LoVo (cell line): Measurements from ENCODE around the gene ATG13.

Source experiments
- DNase-seq: peaks from one replicate; pipeline ENCODE4 v3.0.0-alpha.2; 2016; ENCODE audit warnings: low spot score

Gene ATG13

GRCh38 chr11:46676436-46677158, 59.2 kb downstream of the ATG13 start:
- DNase-seq, result no peak

DNA sequence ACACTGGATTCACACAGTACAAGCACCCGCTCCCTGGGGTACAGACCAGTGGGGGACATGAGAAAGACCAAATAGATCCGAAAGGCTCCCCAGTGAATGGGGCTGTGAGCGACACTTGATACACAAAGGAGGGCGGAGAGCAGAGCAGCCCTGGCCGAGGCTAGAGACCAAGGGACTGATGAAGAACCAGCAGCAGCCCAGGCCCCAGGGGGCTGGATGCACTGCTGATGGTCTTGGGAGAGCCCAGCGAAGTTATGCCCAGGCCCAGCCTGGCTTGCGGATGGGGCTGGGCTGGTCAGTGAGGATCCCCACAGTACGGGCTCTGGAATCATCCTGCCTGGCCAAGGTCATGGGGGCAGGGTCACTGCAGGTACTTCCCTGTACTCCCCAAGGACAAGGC, 59.8 kb downstream of the ATG13 start:
- DNase-seq, result no peak

DNA sequence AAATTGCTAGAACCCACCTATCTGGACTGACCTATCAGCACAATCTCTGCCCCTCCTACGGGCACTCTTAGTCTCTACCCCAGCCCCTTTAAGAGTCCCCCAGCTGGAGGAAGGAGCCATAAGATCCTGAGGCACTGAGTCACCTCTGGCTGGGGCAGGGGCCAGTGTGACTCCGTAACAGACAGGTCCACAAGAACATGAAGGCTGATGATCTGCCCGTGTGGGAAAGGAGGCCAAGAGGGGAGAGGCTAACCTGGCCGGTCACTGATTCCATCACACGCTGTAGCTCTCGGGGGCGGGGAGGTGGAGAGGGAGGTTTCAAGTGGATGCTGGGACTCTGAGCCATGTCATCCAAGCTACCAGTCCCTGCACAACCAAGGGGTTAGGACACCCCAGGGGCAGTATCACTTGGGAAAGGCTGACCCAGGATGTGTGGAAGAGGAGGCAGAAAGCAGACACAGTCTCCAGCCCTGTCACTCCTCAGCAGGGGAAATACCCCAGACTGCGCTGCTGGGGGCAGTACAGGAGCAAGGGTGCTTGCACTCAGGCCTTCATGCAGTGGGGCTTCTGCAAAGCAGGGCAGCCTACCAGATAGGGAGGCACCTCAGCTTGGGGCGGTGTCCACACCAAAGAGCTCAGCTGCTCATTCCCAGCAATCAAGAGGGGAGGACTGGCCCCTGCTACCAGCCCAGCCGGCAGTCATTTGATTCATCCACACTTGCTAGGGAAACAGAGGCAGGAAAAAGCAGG, 60.8 kb downstream of the ATG13 start:
- DNase-seq, result no peak

- no peak for DNase-seq
These were observed 61.4 kb downstream of the ATG13 start for GRCh38 chr11:46678741-46679130.

DNA sequence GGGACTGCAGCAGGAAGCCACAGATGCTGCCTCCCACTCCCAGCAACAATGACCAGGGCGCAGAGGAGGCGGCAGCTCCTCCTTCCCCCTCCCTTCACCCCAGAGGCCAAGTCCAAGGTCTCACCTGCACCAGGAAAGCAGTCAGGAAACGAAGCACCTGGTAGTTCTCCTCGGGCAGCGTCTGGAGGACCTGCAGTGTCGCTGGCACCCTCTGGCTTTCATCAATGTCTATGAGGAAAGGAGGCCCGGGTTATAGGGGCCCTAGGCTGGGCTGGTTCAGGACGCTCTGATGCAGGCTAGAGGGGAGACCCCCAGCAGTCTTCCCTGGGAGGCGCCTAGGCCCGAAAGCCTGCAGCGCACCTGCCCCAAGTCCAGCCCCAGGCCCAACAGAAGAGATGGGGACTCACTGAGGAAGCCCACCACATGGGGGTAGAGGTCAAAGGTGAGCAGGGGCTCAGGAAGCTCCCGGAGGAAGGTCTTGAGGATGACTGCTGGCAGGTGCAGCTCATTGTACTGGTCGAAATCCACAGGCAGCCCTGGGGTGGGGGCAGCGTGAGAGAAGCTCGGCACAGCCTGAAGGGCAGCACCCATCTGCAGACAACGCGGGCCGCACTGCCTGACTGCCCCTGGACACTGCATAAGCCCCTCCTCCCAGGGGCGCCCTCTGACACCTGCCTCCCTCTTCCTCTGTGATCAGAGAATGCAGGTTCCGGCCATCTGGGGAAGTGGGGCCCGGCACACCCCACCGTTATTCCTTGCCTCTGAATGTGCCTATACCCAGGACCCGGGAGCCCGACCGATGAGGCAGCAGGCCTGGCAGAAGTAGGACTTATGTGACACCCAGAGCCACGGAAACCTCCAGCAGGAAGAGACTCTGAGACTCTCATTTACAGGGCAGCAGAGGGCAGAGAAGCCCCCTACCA, 62.1 kb downstream of the ATG13 start:
- DNase-seq, result no peak

DNA sequence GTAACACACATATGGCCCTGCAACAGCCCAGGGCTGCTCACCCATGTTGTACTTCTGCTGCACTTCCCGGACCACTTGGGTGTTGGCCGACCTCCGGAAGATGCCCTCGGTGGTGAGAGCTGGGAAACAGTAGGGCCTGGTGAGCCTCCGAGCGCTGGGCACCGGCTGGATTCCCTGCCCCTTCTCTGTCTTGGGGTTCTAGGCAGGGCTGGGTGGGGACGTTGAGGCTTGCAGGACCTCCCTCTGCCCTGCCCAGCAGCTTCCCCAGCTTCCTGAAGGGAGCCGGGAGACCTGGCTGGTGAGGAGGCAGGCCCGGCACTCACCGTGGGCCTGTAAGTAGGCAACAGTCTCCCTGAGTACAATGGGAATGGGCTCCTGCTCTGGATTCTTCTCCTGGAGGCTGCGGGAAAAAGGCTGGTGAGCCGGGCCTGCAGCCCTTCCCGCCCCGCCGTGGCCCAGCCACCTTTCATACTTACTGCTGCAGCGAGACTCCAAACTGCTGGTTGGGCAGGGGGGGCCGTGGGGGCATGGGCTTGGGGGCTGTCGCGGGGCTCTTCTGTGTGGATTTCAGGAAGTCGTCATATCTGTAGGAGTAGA, 62.9 kb downstream of the ATG13 start:
- DNase-seq, result no peak

GRCh38 chr11:46680815-46681214, 63.5 kb downstream of the ATG13 start:
- DNase-seq, result no peak

- DNase-seq, result no peak
These were observed 64.5 kb downstream of the ATG13 start for GRCh38 chr11:46681814-46682213.

- DNase-seq, result no peak
These were observed 65.7 kb downstream of the ATG13 start for GRCh38 chr11:46682773-46683752.

DNA sequence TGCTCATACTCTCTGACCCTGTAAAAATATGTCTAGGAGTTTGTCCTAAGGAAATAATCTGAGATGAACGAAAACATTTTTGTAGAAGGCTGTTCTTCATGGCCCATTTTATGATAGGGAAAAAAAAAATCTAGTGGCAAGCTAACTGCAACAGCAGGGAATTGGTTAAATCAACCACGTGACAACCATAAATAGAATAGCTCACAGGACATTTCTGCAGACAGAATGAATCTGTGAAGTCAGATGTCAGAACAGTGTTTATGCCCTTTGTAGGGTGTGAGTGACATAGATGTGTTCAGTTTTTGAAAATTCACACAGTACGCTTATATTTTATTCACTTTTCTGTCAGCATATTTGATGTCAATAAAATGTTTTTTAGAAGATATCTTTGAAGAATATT, 67.0 kb downstream of the ATG13 start:
- DNase-seq, result no peak

GRCh38 chr11:46686886-46687795, 69.8 kb downstream of the ATG13 start:
- no peak for DNase-seq

- no peak for DNase-seq
These were observed 73.3 kb downstream of the ATG13 start for GRCh38 chr11:46690702-46691101.

DNA sequence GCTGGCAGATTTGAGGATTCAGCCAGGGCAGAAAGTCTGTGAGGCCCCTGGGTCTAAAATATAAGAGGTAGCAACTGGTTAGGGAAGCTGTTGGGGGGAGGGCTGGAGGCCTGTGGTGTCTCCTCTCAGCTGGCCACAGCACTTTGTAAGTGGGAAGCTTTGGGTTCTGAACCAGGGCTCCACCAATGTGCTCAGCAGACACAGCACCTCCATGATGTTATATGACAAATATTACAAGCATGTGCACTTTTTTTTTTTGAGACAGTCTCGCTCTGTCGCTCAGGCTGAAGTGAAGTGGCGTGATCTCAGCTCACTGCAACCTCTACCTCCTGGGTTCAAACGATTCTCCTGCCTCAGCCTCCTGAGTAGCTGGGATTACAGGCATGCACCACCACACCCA, 75.1 kb downstream of the ATG13 start:
- DNase-seq, result no peak

DNA sequence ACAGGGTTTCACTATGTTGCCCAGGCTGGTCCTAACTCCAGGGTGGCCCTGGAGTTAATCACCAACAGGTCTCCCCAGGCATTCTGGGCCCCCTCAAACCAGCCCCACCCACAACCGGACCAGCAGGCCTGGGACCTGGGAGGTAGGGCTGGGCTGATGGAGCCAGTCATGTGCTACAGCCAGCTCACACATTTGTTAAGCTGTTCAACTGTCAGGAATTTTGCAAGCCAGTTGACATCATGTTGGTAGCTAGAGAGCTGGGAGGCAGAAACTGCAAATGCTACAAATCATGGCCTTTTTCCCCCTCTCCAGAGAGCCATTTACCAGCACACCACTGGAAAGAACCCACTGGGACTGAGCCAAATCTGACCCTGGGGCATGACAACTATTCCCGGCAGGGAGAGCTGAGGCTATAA, 76.3 kb downstream of the ATG13 start:
- no peak for DNase-seq

DNA sequence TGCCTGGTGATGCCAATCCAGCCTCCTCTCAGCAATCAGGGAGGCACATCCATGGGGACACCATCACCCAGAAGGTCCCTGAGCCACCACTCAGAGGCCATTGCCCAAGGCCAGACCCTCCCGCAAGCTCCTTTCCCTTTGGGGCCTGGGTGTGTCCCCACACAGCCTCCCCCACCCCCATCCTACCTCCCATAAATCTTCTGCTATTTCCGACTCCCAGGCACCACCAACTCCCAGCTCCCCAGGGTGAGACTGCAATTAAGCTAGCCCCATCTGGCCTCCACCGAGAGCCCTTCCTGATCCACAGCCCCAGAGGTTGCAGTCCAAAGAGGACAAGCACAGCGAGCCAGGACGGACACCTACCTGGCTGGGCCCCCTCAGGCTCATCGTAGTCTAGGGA, 76.7 kb downstream of the ATG13 start:
- DNase-seq, result no peak

- DNase-seq, result no peak
These were observed 77.3 kb downstream of the ATG13 start for GRCh38 chr11:46694607-46695006.

- DNase-seq, result no peak
These were observed 78.2 kb downstream of the ATG13 start for GRCh38 chr11:46695345-46696211.

- DNase-seq, result no peak
These were observed 78.8 kb downstream of the ATG13 start for GRCh38 chr11:46696212-46696558.

DNA sequence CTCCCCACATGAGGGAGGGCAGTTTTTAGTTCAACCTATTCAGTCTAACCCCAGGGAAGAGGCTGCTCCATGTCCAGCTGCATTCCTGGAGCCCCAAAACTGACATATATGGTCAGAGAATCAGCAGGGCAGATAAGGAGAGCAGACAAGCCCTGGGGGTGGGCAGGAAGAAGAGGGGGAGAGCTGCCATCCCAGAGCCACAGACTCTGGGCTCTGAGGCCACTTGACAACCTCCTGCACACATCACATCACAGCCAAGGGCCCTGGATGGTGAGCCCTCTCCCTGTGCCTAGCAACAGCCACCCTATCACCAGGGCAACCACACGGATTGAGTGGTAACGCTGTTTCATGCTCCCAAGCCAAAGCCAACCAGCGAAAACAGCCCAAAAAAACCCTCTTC, 80.0 kb downstream of the ATG13 start:
- DNase-seq, result no peak
